Right lobe of liver (tissue), 6 donors: ENCODE data around the gene MAML2. TPM values are rescaled to one million over a fixed set of nuclear protein-coding genes. Genes with fewer than 3 reads are reported as not detected.

Experiments
- ATAC-seq, 4 donors: fragments of 200-7000 bp; cut with Tn5 transposase; one replicate each; pipeline ENCODE4 v1.9.1; 2020; ENCODE audit warnings: mild to moderate bottlenecking in 4 of 4, moderate library complexity in 4 of 4
- DNase-seq, 3 donors: peaks; one replicate each; pipeline ENCODE4 v3.0.0-alpha.2; 2020
- H3K27ac ChIP-seq, 3 donors: fragments of 200-600 bp; one replicate each; pipeline ENCODE4 v1.8.0; 2022
- H3K27me3 ChIP-seq, 2 donors: fragments of 200-600 bp; one replicate each; pipeline ENCODE4 v1.8.0; 2022
- H3K36me3 ChIP-seq, 4 donors: fragments of 200-600 bp; sonication (generic) in 1 of 4; one replicate each; pipeline versions ENCODE4 v1.5.1 to v1.8.0; 2017 to 2022; ENCODE audit warnings: control low read depth in 1 of 4
- H3K4me1 ChIP-seq, 4 donors: fragments of 200-600 bp; sonication (generic) in 1 of 4; one replicate each; pipeline versions ENCODE4 v1.5.1 to v1.8.0; 2017 to 2022; ENCODE audit warnings: control low read depth in 1 of 4
- H3K4me3 ChIP-seq, 3 donors: fragments of 200-600 bp; one replicate each; pipeline ENCODE4 v1.8.0; 2022
- H3K9me3 ChIP-seq, 4 donors: fragments of 200-600 bp; sonication (generic) in 1 of 4; one replicate each; pipeline versions ENCODE4 v1.5.1 to v1.8.0; 2017 to 2022; ENCODE audit warnings: control low read depth in 1 of 4
- POLR2A ChIP-seq: fragments of 450-650 bp; IDR thresholded peaks from one replicate; pipeline ENCODE4 v1.6.1; 2017; ENCODE audit warnings: antibody characterized with exemption, mild to moderate bottlenecking
- WGBS: methylation state at CpG from one replicate; pipeline ENCODE4 v1.1.6; 2018; ENCODE audit warnings: low coverage, low lambda C conversion rate; ENCODE audit not compliant: insufficient coverage; ENCODE audit errors: missing lambda C conversion rate; 5-methylcytosine and 5-hydroxymethylcytosine counted together
- intact Hi-C, 2 donors: fragments of 100-400 bp; cut with DNase I; formaldehyde crosslinking; loops; one replicate each; pipeline versions ENCODE4 v1.11.2 to v1.14.1; 2022
- total RNA-seq, 6 experiments: library from RNA; depleted of rRNA in 2 of 6; stranded (reverse); fragments of >200 nt in 2 of 6; fragmentation: NEBNext Ultra II Directional in 3 of 6; extraction: Animal tissue kit (Norgen Biotek cat#: 25700) in 3 of 6; gene quantifications; one replicate each; pipeline versions ENCODE4 v1.1.0 to v1.2.4, GENCODE V29; 2016 to 2023
- TF ChIP-seq, protein P1 (sequence below), 4 donors: fragments of 200-600 bp in 3 of 4; fragments of 450-650 bp in 1 of 4; IDR thresholded peaks; one replicate each; pipeline versions ENCODE4 v1.5.1 to v1.8.0; 2016 to 2022; ENCODE audit warnings: antibody characterized with exemption in 4 of 4, mild to moderate bottlenecking in 2 of 4
- donor health status: DM: no; HTN: yes; CAD: no.
- donor health status: DM: no; HTN: no; CAD: no.
- donor health status: DM: no; HTN: no; CAD: no.
- donor health status: DM: no; HTN: yes; CAD: no.
- donor health status: DM: no; HTN: yes; CAD: no.

MAML2 gene
- total RNA-seq, 6 experiments from 2014 or later = 0.92 to 2.3 (median 1.9) TPM

DNA sequence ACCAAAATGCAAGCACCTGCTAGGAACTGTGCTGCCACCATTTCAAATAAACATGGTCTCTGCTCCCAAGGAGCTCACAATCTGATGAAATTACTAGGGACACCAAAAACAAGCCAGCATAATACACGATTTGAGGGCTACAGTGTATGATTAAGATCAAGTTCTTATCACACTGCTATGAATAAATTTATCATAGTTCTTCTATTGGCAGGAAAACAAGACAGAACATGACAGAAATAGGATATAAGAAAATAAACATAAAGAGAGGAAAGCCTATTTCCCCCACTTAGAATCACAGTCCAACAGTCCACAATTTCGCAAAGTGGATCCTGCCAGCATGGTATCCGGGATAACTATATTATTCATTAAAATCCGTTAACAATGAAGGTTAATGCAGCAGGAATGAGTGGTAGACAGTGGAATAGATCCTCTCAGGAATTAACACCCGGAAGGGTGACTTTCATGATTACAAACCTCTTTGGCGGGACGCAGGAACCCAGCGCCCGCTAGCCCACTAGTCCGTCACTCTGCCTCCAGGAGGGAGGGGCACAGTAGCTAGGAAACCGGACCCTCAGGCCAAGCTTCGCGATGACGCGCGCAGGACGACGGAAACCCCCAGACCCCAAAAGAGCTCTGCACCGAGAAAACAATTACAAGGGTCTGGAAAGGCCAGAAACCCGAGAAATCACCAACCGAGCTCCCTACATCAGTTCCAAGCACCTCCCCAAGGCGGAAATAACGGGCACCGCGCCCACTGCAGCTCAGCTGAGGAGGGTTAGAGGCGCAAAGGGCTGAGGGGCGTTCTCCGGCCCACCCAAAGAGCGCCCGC lies 46.1 kb upstream of the MAML2 start:
- peaks cover 0 to 4% (median 0%) of the 10 kb centered on the region in 4 donors for H3K36me3 ChIP-seq
- no peaks in the 10 kb centered on the region for H3K27me3 ChIP-seq
- peaks cover 0 to 7% (median 2%) of the 10 kb centered on the region in 4 donors for H3K4me1 ChIP-seq
- 0% methylated on average over 10 of the region's 30 CpGs for WGBS
- intact Hi-C loops = no loop called here
- ATAC-seq (peak; percentile 42 to 63 (median 58)), DNase-seq (no peak)
- peak overlapping the region; percentile 67 to 86 (median 82) for H3K4me3 ChIP-seq
- TF ChIP-seq POLR2A = no peak
- TF ChIP-seq, protein P1, sequence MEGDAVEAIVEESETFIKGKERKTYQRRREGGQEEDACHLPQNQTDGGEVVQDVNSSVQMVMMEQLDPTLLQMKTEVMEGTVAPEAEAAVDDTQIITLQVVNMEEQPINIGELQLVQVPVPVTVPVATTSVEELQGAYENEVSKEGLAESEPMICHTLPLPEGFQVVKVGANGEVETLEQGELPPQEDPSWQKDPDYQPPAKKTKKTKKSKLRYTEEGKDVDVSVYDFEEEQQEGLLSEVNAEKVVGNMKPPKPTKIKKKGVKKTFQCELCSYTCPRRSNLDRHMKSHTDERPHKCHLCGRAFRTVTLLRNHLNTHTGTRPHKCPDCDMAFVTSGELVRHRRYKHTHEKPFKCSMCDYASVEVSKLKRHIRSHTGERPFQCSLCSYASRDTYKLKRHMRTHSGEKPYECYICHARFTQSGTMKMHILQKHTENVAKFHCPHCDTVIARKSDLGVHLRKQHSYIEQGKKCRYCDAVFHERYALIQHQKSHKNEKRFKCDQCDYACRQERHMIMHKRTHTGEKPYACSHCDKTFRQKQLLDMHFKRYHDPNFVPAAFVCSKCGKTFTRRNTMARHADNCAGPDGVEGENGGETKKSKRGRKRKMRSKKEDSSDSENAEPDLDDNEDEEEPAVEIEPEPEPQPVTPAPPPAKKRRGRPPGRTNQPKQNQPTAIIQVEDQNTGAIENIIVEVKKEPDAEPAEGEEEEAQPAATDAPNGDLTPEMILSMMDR (IDR thresholded peaks at IDR 0.05) = peak in 1 of 4 donors; percentile 5
- peak overlapping the region; percentile 65 to 90 (median 80) for H3K27ac ChIP-seq
- H3K9me3 ChIP-seq = no peaks in the 10 kb centered on the region

DNA sequence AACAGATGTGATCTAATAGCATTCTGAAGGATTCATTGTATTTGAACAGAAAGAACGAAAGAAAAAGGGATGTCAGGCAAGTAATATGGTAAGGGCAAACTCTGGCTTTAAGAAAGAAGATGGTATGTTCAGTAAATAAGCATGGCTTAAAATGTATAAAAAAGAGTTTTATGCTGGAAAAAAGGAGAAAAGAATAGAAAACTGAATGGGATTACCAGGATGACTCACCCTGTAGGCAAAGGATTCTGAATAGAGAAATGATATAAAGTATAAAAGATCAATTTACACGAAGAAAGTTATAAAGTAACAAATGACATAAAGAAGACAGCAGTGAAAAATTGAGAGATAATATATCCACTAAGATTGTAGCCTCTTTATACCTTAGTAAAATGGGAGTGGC lies 42.2 kb upstream of the MAML2 start:
- intact Hi-C loops = no loop called here
- TF ChIP-seq POLR2A = no peak
- TF ChIP-seq, protein P1 (IDR thresholded peaks at IDR 0.05) = no peak
- no peaks in the 10 kb centered on the region for H3K9me3 ChIP-seq
- H3K27me3 ChIP-seq = no peaks in the 10 kb centered on the region
- ATAC-seq (no peak), DNase-seq (no peak)
- H3K4me3 ChIP-seq = no peak overlapping the region
- H3K4me1 ChIP-seq = peaks cover 0 to 7% (median 2%) of the 10 kb centered on the region in 4 donors
- WGBS = 92% methylated on average over 2 of the region's 2 CpGs
- H3K36me3 ChIP-seq = peaks cover 0 to 12% (median 0%) of the 10 kb centered on the region in 4 donors
- H3K27ac ChIP-seq = no peak overlapping the region

DNA sequence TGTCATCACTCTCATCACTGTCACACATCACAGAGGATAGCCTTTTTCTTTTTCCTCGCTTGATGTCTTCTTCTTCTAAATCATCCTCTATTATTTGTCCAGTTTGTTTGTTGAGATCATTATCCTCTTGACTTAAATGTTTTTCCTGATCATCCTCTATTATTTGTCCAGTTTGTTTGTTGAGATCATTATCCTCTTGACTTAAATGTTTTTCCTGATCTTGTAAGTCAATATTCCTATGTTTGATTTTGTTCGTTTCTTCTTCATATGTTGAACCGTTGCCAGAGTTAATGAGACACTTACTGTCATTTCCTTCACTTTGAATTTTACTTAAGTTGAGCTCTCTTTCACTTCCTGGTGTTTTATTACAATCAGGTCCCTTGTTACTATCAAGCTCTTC lies 41.2 kb upstream of the MAML2 start:
- TF ChIP-seq POLR2A = no peak
- TF ChIP-seq, protein P1 (IDR thresholded peaks at IDR 0.05) = no peak
- H3K36me3 ChIP-seq = peaks cover 0 to 12% (median 0%) of the 10 kb centered on the region in 4 donors

DNA sequence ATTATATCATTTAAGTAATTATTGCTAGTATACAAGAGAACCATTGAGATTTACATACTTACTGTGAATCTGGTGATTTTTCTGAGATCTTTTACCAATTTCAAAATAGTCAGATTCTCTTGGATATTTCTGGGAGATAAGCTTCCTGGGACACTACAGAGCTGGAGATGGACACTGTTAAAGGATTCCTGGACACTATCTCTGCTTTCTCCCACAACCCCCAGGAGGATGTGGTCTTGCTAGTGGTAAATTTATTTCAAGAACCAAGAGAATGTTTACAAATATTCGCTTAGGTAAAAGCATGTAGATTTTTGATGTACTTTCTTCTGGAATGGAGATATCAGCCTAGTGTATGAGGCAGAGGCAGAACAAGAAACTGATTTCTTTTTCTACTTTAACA lies 33.8 kb upstream of the MAML2 start:
- Histone ChIP-seq H3K4me3 (no peak overlapping the region), H3K27me3 (no peaks in the 10 kb centered on the region), H3K4me1 (no peaks in the 10 kb centered on the region), H3K27ac (no peak overlapping the region), H3K9me3 (no peaks in the 10 kb centered on the region), H3K36me3 (peaks cover 0 to 4% (median 0%) of the 10 kb centered on the region in 4 donors)
- no peak for DNase-seq
- WGBS = 100% methylated on average over 1 of the region's 1 CpG
- intact Hi-C loops = no loop called here
- no peak for ATAC-seq
- TF ChIP-seq, protein P1 (IDR thresholded peaks at IDR 0.05) = no peak
- no peak for TF ChIP-seq POLR2A

More for the DNA sequence above, 41.2 kb upstream of the MAML2 start:
- ATAC-seq (no peak), DNase-seq (no peak)
- H3K27me3 ChIP-seq = no peaks in the 10 kb centered on the region
- 63% methylated on average over 3 of the region's 3 CpGs for WGBS
- no peak overlapping the region for H3K4me3 ChIP-seq
- peaks cover 0 to 7% (median 2%) of the 10 kb centered on the region in 4 donors for H3K4me1 ChIP-seq
- intact Hi-C loops = no loop called here
- H3K27ac ChIP-seq = no peak overlapping the region
- no peaks in the 10 kb centered on the region for H3K9me3 ChIP-seq
